ENCODE measurements around the gene DNAJC4. TPM values are rescaled to one million over a fixed set of nuclear protein-coding genes. Genes with fewer than 3 reads are reported as not detected.

The DNAJC4 gene
- total RNA-seq, 1 donor from 2014 or later = 3.9 TPM

- Mint-ChIP-seq H3K27me3 (ENCODE audit: insufficient read depth, low read depth) (peaks cover 17% of the 10 kb centered on the region), H3K9me3 (no peaks in the 10 kb centered on the region), H3K4me1 (peaks cover 45% of the 10 kb centered on the region), H3K36me3 (peaks cover 4% of the 10 kb centered on the region), H3K4me3 (peak overlapping the region; percentile 95), H3K27ac (no peak overlapping the region)
- peaks cover 25% of the 10 kb centered on the region for H4K20me1 ChIP-seq (ENCODE audit: low read depth)
- H2AFZ ChIP-seq (replicated peaks) = peak overlapping the region; percentile 87
- H3K27ac ChIP-seq = no peak overlapping the region
- peaks cover 49% of the 10 kb centered on the region for H3F3A ChIP-seq (ENCODE audit: low read depth)
- H3K4me1 ChIP-seq = peaks cover 38% of the 10 kb centered on the region
- TF ChIP-seq CTCF (IDR thresholded peaks at IDR 0.05) = no peak
- no peak for TF ChIP-seq EZH2 (IDR thresholded peaks at IDR 0.05)
- no peak for TF ChIP-seq EZH2phosphoT487 (IDR thresholded peaks at IDR 0.05)
- H3K79me2 ChIP-seq (ENCODE audit: low read depth) = peaks cover 11% of the 10 kb centered on the region
- no peaks in the 10 kb centered on the region for H3K9me3 ChIP-seq (ENCODE audit: low read depth)
- no peaks in the 10 kb centered on the region for H3K36me3 ChIP-seq
- H3K4me3 ChIP-seq = peak overlapping the region; percentile 80
- peaks cover 6% of the 10 kb centered on the region for H3K27me3 ChIP-seq
- no peak for DNase-seq (ENCODE audit: low spot score)
- peak overlapping the region; percentile 89 for H3K4me2 ChIP-seq
- peak overlapping the region; percentile 36 for H3K9ac ChIP-seq
Measured at GRCh38 chr11:64251753-64252002, 21.3 kb downstream of the DNAJC4 start.

- Histone ChIP-seq H3K4me3 (peak overlapping the region; percentile 80), H3K9ac (peak overlapping the region; percentile 36), H3F3A (ENCODE audit: low read depth) (peaks cover 44% of the 10 kb centered on the region), H3K4me2 (peak overlapping the region; percentile 89), H2AFZ (replicated peaks) (no peak overlapping the region), H3K9me3 (ENCODE audit: low read depth) (no peaks in the 10 kb centered on the region), H3K36me3 (no peaks in the 10 kb centered on the region), H3K79me2 (ENCODE audit: low read depth) (peaks cover 11% of the 10 kb centered on the region), H4K20me1 (ENCODE audit: low read depth) (peaks cover 25% of the 10 kb centered on the region), H3K4me1 (peaks cover 38% of the 10 kb centered on the region), H3K27ac (no peak overlapping the region), H3K27me3 (peaks cover 6% of the 10 kb centered on the region)
- Mint-ChIP-seq H3K27me3 (ENCODE audit: insufficient read depth, low read depth) (peaks cover 17% of the 10 kb centered on the region), H3K36me3 (peaks cover 4% of the 10 kb centered on the region), H3K9me3 (no peaks in the 10 kb centered on the region), H3K4me3 (peak overlapping the region; percentile 95), H3K27ac (no peak overlapping the region), H3K4me1 (peaks cover 42% of the 10 kb centered on the region)
- peak; percentile 52 for DNase-seq (ENCODE audit: low spot score)
- no peak for TF ChIP-seq EZH2 (IDR thresholded peaks at IDR 0.05)
- TF ChIP-seq CTCF (IDR thresholded peaks at IDR 0.05) = peak; percentile 56
- TF ChIP-seq EZH2phosphoT487 (IDR thresholded peaks at IDR 0.05) = no peak
Measured at GRCh38 chr11:64252003-64252872, 21.9 kb downstream of the DNAJC4 start.

GRCh38 chr11:64253043-64253442, 22.7 kb downstream of the DNAJC4 start:
- Histone ChIP-seq H4K20me1 (ENCODE audit: low read depth) (peaks cover 25% of the 10 kb centered on the region), H3K27ac (no peak overlapping the region), H2AFZ (replicated peaks) (no peak overlapping the region), H3K4me2 (peak overlapping the region; percentile 89), H3K9me3 (ENCODE audit: low read depth) (no peaks in the 10 kb centered on the region), H3F3A (ENCODE audit: low read depth) (peaks cover 38% of the 10 kb centered on the region), H3K36me3 (no peaks in the 10 kb centered on the region), H3K27me3 (peaks cover 3% of the 10 kb centered on the region), H3K9ac (no peak overlapping the region), H3K4me1 (peaks cover 32% of the 10 kb centered on the region), H3K4me3 (peak overlapping the region; percentile 80), H3K79me2 (ENCODE audit: low read depth) (peaks cover 11% of the 10 kb centered on the region)
- Mint-ChIP-seq H3K9me3 (no peaks in the 10 kb centered on the region), H3K36me3 (peaks cover 6% of the 10 kb centered on the region), H3K27ac (no peak overlapping the region), H3K4me3 (peak overlapping the region; percentile 95), H3K4me1 (peaks cover 38% of the 10 kb centered on the region), H3K27me3 (ENCODE audit: insufficient read depth, low read depth) (peaks cover 15% of the 10 kb centered on the region)
- TF ChIP-seq CTCF (IDR thresholded peaks at IDR 0.05) (no peak), EZH2phosphoT487 (IDR thresholded peaks at IDR 0.05) (no peak), EZH2 (IDR thresholded peaks at IDR 0.05) (no peak)
- no peak for DNase-seq (ENCODE audit: low spot score)
